ENCODE measurements around the gene MRPL17. TPM values are rescaled to one million over a fixed set of nuclear protein-coding genes. Genes with fewer than 3 reads are reported as not detected.

Gene MRPL17
- total RNA-seq, 4 donors from 2014 or later, result 9.3 to 62.9 (median 14.2) TPM

DNA sequence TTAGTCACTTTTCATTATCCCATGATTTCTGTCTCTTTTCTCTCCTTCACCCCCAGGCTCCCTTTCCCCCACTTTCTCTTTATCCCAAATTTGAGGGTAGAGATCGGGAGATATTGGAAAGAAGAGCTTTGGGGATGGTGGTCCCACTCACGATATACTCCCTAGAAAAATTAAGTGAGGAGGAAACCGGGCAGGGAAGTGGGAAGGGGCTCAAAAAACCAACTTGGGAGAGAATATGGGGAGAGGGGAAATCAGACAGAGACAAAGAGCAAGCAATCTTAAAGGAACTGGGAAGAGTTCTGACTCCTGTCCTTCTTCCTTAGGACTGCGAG lies 26.6 kb downstream of the MRPL17 start:
- peak overlapping the region; percentile 74 to 82 (median 80) for H3K27ac ChIP-seq
- peaks cover 27% of the 10 kb centered on the region for H3K27me3 ChIP-seq
- H3K36me3 ChIP-seq, result no peaks in the 10 kb centered on the region
- 61 to 64% methylated on average over 2 to 4 of the region's 4 CpGs for WGBS, 2 donors (ENCODE audit: low coverage in 1 of 2)
- DNase-seq, result no peak
- intact Hi-C loops (cut with DNase I; ENCODE audit: low total_unique reads), result no loop called here
- peak overlapping the region in 2 of 4 donors; percentile 44 to 47 for H3K4me3 ChIP-seq
- TF ChIP-seq, protein P1, sequence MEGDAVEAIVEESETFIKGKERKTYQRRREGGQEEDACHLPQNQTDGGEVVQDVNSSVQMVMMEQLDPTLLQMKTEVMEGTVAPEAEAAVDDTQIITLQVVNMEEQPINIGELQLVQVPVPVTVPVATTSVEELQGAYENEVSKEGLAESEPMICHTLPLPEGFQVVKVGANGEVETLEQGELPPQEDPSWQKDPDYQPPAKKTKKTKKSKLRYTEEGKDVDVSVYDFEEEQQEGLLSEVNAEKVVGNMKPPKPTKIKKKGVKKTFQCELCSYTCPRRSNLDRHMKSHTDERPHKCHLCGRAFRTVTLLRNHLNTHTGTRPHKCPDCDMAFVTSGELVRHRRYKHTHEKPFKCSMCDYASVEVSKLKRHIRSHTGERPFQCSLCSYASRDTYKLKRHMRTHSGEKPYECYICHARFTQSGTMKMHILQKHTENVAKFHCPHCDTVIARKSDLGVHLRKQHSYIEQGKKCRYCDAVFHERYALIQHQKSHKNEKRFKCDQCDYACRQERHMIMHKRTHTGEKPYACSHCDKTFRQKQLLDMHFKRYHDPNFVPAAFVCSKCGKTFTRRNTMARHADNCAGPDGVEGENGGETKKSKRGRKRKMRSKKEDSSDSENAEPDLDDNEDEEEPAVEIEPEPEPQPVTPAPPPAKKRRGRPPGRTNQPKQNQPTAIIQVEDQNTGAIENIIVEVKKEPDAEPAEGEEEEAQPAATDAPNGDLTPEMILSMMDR (IDR thresholded peaks at IDR 0.05), result no peak
- TF ChIP-seq POLR2AphosphoS5 (IDR thresholded peaks at IDR 0.05) (no peak), POLR2A (IDR thresholded peaks at IDR 0.05) (no peak), EP300 (IDR thresholded peaks at IDR 0.05; ENCODE audit: low read depth) (no peak)
- H3K9me3 ChIP-seq, result no peaks in the 10 kb centered on the region
- peaks cover 0 to 11% (median 5%) of the 10 kb centered on the region in 4 donors for H3K4me1 ChIP-seq
- in situ Hi-C loops (cut with MboI; ENCODE audit: low pct_ligation_motif_present in 1 of 4, low pct_unique_long_range_greater_than_20kb in 1 of 4, low sequenced_read_pairs in 3 of 4), result no loop called here

GRCh38 chr11:6655790-6656583 lies 27.2 kb downstream of the MRPL17 start, which contains the start of gene DCHS1:
Gene DCHS1, minus strand, starts transcription at chr11:6655809. Its CDS starts 14,196 bp downstream, at chr11:6641613.
- in situ Hi-C loops (cut with MboI; ENCODE audit: low pct_ligation_motif_present in 1 of 4, low pct_unique_long_range_greater_than_20kb in 1 of 4, low sequenced_read_pairs in 3 of 4) (no loop called here), intact Hi-C loops (cut with DNase I; ENCODE audit: low total_unique reads) (no loop called here)
- no peaks in the 10 kb centered on the region for H3K36me3 ChIP-seq
- TF ChIP-seq EP300 (IDR thresholded peaks at IDR 0.05; ENCODE audit: low read depth) (no peak), POLR2A (IDR thresholded peaks at IDR 0.05) (peak; percentile 22), POLR2AphosphoS5 (IDR thresholded peaks at IDR 0.05) (no peak)
- TF ChIP-seq, protein P1 (IDR thresholded peaks at IDR 0.05), result no peak
- no peaks in the 10 kb centered on the region for H3K9me3 ChIP-seq
- 23 to 38% methylated on average over 11 to 24 of the region's 56 CpGs for WGBS, 2 donors (ENCODE audit: low coverage in 1 of 2)
- peak within 1 kb of the TSS; percentile 74 to 87 (median 80) for H3K27ac ChIP-seq
- H3K4me3 ChIP-seq, result peak within 1 kb of the TSS; percentile 20 to 54 (median 46)
- DNase-seq, result peak; percentile 26
- H3K4me1 ChIP-seq, result peaks cover 0 to 11% (median 5%) of the 10 kb centered on the region in 4 donors
- H3K27me3 ChIP-seq, result peaks cover 27% of the 10 kb centered on the region

- no peaks in the 10 kb centered on the region for H3K9me3 ChIP-seq
- peaks cover 27% of the 10 kb centered on the region for H3K27me3 ChIP-seq
- H3K36me3 ChIP-seq, result no peaks in the 10 kb centered on the region
- DNase-seq, result no peak
- TF ChIP-seq EP300 (IDR thresholded peaks at IDR 0.05; ENCODE audit: low read depth), result no peak
- TF ChIP-seq, protein P1 (IDR thresholded peaks at IDR 0.05), result no peak
- H3K27ac ChIP-seq, result peak overlapping the region; percentile 74 to 87 (median 80)
- H3K4me1 ChIP-seq, result peaks cover 0 to 11% (median 5%) of the 10 kb centered on the region in 4 donors
- WGBS, 2 donors (ENCODE audit: low coverage in 1 of 2), result 9% methylated on average over 43 of the region's 84 CpGs; no CpG with 5 or more reads in 1 of the 2 donors
- intact Hi-C loops (cut with DNase I; ENCODE audit: low total_unique reads), result no loop called here
- in situ Hi-C loops (cut with MboI; ENCODE audit: low pct_ligation_motif_present in 1 of 4, low pct_unique_long_range_greater_than_20kb in 1 of 4, low sequenced_read_pairs in 3 of 4), result no loop called here
- peak overlapping the region; percentile 20 to 54 (median 46) for H3K4me3 ChIP-seq
Measured at GRCh38 chr11:6655020-6655789, 27.9 kb downstream of the MRPL17 start.

All from transverse colon (tissue), 4 donors.